Suprapubic skin (tissue), 3 donors: Measurements from ENCODE around the gene PRXL2B.

Source experiments
- POLR2A ChIP-seq, 2 donors: fragments of 450-650 bp; IDR thresholded peaks; one replicate each; pipeline ENCODE4 v1.6.1; 2017; ENCODE audit warnings: antibody characterized with exemption in 2 of 2, mild to moderate bottlenecking in 2 of 2, moderate library complexity in 2 of 2
- TF ChIP-seq, protein P1 (sequence below), 2 donors: fragments of 200-600 bp in 1 of 2; fragments of 450-650 bp in 1 of 2; sonication (generic) in 1 of 2; IDR thresholded peaks; one replicate each; pipeline ENCODE4 v1.5.1; 2016 to 2019; ENCODE audit warnings: antibody characterized with exemption in 2 of 2, mild to moderate bottlenecking in 1 of 2, moderate library complexity in 1 of 2

DNA sequence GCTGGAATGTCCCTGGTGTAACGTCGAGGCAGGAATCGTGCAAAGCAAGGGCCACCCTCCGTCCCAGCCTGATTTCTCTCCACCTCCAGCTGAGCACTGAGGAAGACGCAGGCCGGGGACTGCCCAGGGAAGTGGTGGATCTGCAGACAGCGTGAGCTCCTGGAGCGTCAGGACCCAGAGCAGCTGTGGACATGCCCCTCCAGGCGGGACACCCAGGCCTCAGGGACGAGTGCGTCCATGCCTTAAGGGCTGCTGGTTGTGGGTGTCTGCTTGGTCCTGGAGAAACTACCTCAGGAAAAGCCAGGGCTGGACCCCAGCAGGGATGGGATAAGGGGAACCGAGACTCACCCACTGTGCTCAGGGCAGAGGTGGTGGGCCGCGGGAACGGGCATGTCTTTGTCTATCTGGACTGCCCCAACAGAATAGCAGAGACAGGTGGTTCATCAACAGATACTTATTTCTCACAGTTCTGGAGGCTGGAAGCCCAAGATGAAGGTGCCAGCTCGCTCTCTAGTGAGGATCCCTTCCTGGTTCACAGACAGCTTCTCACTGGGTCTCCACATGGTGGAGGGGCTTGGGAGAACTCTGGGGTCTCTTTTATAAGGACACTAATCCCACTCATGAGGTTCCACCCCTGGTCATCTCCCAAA, 52.0 kb downstream of the PRXL2B start:
- TF ChIP-seq POLR2A (IDR thresholded peaks at IDR 0.05), result no peak
- TF ChIP-seq, protein P1, sequence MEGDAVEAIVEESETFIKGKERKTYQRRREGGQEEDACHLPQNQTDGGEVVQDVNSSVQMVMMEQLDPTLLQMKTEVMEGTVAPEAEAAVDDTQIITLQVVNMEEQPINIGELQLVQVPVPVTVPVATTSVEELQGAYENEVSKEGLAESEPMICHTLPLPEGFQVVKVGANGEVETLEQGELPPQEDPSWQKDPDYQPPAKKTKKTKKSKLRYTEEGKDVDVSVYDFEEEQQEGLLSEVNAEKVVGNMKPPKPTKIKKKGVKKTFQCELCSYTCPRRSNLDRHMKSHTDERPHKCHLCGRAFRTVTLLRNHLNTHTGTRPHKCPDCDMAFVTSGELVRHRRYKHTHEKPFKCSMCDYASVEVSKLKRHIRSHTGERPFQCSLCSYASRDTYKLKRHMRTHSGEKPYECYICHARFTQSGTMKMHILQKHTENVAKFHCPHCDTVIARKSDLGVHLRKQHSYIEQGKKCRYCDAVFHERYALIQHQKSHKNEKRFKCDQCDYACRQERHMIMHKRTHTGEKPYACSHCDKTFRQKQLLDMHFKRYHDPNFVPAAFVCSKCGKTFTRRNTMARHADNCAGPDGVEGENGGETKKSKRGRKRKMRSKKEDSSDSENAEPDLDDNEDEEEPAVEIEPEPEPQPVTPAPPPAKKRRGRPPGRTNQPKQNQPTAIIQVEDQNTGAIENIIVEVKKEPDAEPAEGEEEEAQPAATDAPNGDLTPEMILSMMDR (IDR thresholded peaks at IDR 0.05), result no peak
